Vagina (tissue), 2 donors: Measurements from ENCODE around the gene SNX3. TPM values are rescaled to one million over a fixed set of nuclear protein-coding genes. Genes with fewer than 3 reads are reported as not detected.
"Not testable (repeated sequence)": the region's sequence is repeated elsewhere in the genome, so short reads cannot be mapped to it uniquely, and the experiment has no call there.

ENCODE experiments used
- DNase-seq, 2 donors: peaks; one replicate each; pipeline ENCODE4 v3.0.0-alpha.2; 2017; ENCODE audit errors: extremely low spot score in 2 of 2
- H3K27ac ChIP-seq: fragments of 200-600 bp; sonication (generic); one replicate; pipeline ENCODE4 v1.5.1; 2019
- H3K27me3 ChIP-seq: fragments of 200-600 bp; sonication (generic); one replicate; pipeline ENCODE4 v1.5.1; 2019
- H3K36me3 ChIP-seq, 2 donors: fragments of 200-600 bp; sonication (generic); one replicate each; pipeline ENCODE4 v1.5.1; 2017 to 2019
- H3K4me1 ChIP-seq: fragments of 200-600 bp; sonication (generic); one replicate; pipeline ENCODE4 v1.5.1; 2019
- H3K4me3 ChIP-seq, 2 donors: fragments of 200-600 bp; sonication (generic); 1 replicate in 1 of 2; 2 replicates in 1 of 2; pipeline ENCODE4 v1.5.1; 2016 to 2019
- H3K9me3 ChIP-seq: fragments of 200-600 bp; sonication (generic); one replicate; pipeline ENCODE4 v1.5.1; 2019
- POLR2A ChIP-seq, 2 donors: fragments of 450-650 bp; IDR thresholded peaks; one replicate each; pipeline ENCODE4 v1.6.1; 2017; ENCODE audit warnings: antibody characterized with exemption in 2 of 2, mild to moderate bottlenecking in 2 of 2, moderate library complexity in 2 of 2
- POLR2AphosphoS5 ChIP-seq, 2 donors: sonication (generic); formaldehyde crosslinking; IDR thresholded peaks; one replicate each; pipeline ENCODE4 v1.9.0; 2017; ENCODE audit warnings: antibody characterized with exemption in 2 of 2, mild to moderate bottlenecking in 2 of 2, low read depth in 1 of 2; ENCODE audit not compliant: insufficient read depth in 1 of 2
- intact Hi-C: fragments of 100-400 bp; cut with DNase I; formaldehyde crosslinking; loops from one replicate; pipeline ENCODE4 v1.15.1; 2023
- total RNA-seq: library from RNA; depleted of rRNA; stranded (reverse); fragments of >200 nt; gene quantifications from one replicate; pipeline ENCODE4 v1.2.3, GENCODE V29; 2016
- TF ChIP-seq, protein P1 (sequence below), 3 experiments: fragments of 450-650 bp in 2 of 3; fragments of 200-600 bp in 1 of 3; sonication (generic) in 1 of 3; IDR thresholded peaks; one replicate each; pipeline ENCODE4 v1.5.1; 2017 to 2019; ENCODE audit warnings: antibody characterized with exemption in 3 of 3, mild to moderate bottlenecking in 2 of 3, moderate library complexity in 2 of 3

Gene SNX3
- total RNA-seq, 1 donor from 2014 or later, result 123 TPM

DNA sequence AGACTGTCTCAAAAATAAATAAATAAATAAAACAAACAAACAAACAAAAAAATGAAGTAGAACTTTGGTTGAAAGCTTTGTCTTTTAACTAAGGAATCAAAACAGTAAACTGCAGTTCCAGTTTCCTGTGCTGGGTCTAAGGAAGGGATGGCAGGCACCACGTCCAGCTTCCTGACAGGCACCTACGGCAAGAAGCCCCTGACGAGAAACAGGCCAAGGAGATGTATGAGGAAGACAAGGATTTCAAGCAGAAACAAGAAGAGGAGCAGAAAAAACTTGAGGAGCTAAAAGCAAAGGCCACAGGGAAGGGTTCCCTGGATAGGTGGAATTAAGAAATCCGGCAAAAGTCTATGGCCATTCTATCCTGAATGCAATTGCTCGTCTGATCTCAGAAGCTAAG lies 8.8 kb downstream of the SNX3 start:
- peaks cover 54% of the 10 kb centered on the region for H3K4me1 ChIP-seq
- TF ChIP-seq POLR2AphosphoS5 (IDR thresholded peaks at IDR 0.05; ENCODE audit: insufficient read depth in 1 of 2, low read depth in 1 of 2) (no peak), POLR2A (IDR thresholded peaks at IDR 0.05) (no peak)
- TF ChIP-seq, protein P1, sequence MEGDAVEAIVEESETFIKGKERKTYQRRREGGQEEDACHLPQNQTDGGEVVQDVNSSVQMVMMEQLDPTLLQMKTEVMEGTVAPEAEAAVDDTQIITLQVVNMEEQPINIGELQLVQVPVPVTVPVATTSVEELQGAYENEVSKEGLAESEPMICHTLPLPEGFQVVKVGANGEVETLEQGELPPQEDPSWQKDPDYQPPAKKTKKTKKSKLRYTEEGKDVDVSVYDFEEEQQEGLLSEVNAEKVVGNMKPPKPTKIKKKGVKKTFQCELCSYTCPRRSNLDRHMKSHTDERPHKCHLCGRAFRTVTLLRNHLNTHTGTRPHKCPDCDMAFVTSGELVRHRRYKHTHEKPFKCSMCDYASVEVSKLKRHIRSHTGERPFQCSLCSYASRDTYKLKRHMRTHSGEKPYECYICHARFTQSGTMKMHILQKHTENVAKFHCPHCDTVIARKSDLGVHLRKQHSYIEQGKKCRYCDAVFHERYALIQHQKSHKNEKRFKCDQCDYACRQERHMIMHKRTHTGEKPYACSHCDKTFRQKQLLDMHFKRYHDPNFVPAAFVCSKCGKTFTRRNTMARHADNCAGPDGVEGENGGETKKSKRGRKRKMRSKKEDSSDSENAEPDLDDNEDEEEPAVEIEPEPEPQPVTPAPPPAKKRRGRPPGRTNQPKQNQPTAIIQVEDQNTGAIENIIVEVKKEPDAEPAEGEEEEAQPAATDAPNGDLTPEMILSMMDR (IDR thresholded peaks at IDR 0.05), result no peak
- no peaks in the 10 kb centered on the region for H3K36me3 ChIP-seq
- H3K4me3 ChIP-seq, result no peak overlapping the region
- H3K9me3 ChIP-seq, result no peaks in the 10 kb centered on the region
- H3K27ac ChIP-seq, result no peak overlapping the region
- intact Hi-C loops, result no loop called here
- H3K27me3 ChIP-seq, result no peaks in the 10 kb centered on the region
- DNase-seq, result no peak

DNA sequence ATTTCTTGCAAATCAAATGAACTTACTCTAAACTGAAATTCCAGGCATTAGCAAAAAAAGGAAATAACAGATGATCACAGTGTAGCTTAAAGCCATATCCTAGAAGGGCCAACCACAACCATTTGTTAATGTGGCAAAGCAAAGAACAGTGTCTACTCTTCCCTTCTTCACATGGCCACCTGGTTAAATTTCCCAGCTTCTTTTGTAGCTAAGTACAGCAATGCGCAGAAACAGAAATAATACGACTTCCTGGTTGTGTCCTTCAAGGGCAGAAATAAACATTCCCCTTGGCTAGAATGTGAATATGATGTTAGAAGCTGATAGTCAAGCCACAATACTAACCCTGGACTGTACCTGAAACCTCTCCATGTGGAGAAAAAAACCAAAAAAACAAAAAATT lies 9.6 kb downstream of the SNX3 start:
- Histone ChIP-seq H3K36me3 (no peaks in the 10 kb centered on the region), H3K4me1 (peaks cover 46% of the 10 kb centered on the region), H3K27ac (no peak overlapping the region), H3K27me3 (no peaks in the 10 kb centered on the region), H3K9me3 (no peaks in the 10 kb centered on the region), H3K4me3 (no peak overlapping the region)
- DNase-seq, result no peak
- TF ChIP-seq POLR2A (IDR thresholded peaks at IDR 0.05), result no peak
- TF ChIP-seq, protein P1 (IDR thresholded peaks at IDR 0.05), result no peak
- no peak for TF ChIP-seq POLR2AphosphoS5 (IDR thresholded peaks at IDR 0.05; ENCODE audit: insufficient read depth in 1 of 2, low read depth in 1 of 2)
- intact Hi-C loops, result no loop called here

DNA sequence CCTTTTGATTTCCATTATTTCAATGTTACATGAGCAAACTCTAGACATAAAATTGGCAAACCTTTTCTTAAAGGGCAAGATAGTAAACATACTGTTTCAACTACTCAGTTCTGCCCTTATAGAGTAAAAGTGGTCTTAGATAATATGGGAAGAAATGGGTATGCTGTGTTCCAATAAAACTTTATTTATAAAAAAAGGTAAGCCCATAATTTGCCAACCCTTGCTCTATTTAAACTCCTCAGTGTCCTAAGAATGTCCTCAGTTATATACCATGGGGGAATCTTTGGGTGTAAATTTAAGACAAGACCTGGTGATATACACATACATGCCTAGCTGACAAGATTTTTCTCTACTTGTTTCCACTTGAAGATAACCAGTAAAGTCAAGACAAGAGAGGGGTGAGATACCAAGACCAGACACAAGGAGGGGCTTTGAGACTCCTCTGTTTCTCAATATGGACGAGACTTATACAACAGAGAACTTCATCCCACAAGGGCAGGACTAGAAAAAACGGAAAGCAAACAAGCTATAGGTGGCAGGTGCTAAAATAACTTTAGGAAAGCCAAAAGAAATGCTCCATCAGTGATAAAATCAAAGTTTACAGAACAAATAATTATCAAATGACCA lies 10.5 kb downstream of the SNX3 start:
- Histone ChIP-seq H3K36me3 (no peaks in the 10 kb centered on the region), H3K4me3 (no peak overlapping the region), H3K4me1 (peaks cover 42% of the 10 kb centered on the region), H3K27me3 (no peaks in the 10 kb centered on the region), H3K27ac (no peak overlapping the region), H3K9me3 (no peaks in the 10 kb centered on the region)
- TF ChIP-seq POLR2A (IDR thresholded peaks at IDR 0.05), result no peak
- no peak for TF ChIP-seq POLR2AphosphoS5 (IDR thresholded peaks at IDR 0.05; ENCODE audit: insufficient read depth in 1 of 2, low read depth in 1 of 2)
- TF ChIP-seq, protein P1 (IDR thresholded peaks at IDR 0.05), result no peak
- no peak for DNase-seq
- intact Hi-C loops, result no loop called here

DNA sequence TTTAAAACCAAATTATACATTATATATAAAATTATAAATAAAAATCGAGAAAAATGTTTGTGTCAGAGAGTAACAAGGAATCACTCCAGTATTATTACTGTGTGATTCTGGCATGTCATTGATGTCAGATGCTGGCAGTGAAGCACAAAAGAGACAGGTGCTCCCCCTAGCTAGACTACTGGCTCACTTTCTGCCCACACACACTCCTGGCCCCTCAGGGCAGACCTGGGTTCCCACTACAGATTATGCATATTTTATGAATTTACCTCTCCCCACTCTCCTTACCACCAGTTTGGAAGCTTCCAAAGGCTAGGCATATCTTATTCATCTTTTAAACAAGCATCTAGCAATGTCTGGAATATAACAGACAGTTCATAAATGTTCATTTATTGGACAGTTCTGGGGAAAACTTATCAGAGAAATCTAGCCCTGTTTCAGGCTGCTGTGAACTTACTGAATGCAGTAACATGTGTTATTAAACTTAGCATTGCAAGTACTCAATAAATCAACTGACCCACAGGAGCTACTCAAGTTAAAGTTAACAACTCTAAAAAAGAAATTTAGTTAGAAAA lies 12.8 kb downstream of the SNX3 start:
- TF ChIP-seq, protein P1 (IDR thresholded peaks at IDR 0.05), result no peak
- TF ChIP-seq POLR2A (IDR thresholded peaks at IDR 0.05), result no peak
- no peak for TF ChIP-seq POLR2AphosphoS5 (IDR thresholded peaks at IDR 0.05; ENCODE audit: insufficient read depth in 1 of 2, low read depth in 1 of 2)
- no peaks in the 10 kb centered on the region for H3K9me3 ChIP-seq
- no peak overlapping the region for H3K27ac ChIP-seq
- no peak for DNase-seq
- H3K36me3 ChIP-seq, result no peaks in the 10 kb centered on the region
- intact Hi-C loops, result no loop called here
- H3K4me1 ChIP-seq, result peaks cover 28% of the 10 kb centered on the region
- H3K4me3 ChIP-seq, result no peak overlapping the region
- H3K27me3 ChIP-seq, result no peaks in the 10 kb centered on the region

- H3K27me3 ChIP-seq, H3K36me3 ChIP-seq, DNase-seq, intact Hi-C loops, H3K4me3 ChIP-seq, H3K27ac ChIP-seq, H3K9me3 ChIP-seq: not testable (repeated sequence)
- peaks cover 12% of the 10 kb centered on the region for H3K4me1 ChIP-seq
These were observed 15.7 kb downstream of the SNX3 start for GRCh38 chr6:108245095-108245494.
